AG08396 (cell line): ENCODE measurements around the gene CAMK2D.

ENCODE experiments used
- DNase-seq: peaks from one replicate; pipeline ENCODE4 v3.0.0; 2012; ENCODE audit warnings: low spot score, mixed read lengths

Gene CAMK2D

DNA sequence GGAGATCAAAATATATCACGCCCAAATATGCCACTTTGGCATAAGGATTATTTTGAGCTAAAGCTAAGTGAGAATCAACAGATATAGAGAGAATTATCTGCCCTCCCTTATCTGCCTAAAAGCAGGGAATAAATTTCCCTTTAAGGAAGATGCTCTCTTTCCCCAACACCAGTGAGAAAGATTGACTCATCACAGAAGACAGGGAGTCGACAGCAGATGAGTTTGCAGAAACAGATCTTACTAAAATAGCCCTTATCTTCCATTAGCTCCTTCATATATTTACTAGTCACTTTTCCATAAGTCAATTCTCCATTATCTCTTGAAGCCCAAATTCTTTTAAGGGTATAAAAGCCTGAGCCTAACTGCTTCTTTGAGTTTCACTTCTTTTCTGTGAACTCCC, 156.6 kb downstream of the CAMK2D start:
- DNase-seq: no peak

DNA sequence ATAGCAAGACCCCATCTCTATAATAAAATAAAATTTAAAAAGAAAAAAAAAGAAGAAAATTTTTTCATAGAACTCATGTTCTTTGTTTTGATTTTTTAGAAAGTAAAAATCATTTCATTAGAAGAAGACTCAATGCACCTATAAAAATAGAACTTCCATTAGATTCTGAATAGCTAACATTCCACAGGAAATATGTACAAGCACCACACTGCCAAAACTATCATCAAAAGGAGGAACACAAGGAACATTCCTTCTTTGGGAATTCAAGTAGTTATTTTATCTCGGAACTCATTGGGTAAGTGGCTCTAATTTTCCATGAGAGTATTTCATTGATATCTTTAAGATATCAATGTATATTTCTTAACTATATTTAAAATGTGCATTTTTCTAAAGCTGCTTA, 157.6 kb downstream of the CAMK2D start:
- no peak for DNase-seq

DNA sequence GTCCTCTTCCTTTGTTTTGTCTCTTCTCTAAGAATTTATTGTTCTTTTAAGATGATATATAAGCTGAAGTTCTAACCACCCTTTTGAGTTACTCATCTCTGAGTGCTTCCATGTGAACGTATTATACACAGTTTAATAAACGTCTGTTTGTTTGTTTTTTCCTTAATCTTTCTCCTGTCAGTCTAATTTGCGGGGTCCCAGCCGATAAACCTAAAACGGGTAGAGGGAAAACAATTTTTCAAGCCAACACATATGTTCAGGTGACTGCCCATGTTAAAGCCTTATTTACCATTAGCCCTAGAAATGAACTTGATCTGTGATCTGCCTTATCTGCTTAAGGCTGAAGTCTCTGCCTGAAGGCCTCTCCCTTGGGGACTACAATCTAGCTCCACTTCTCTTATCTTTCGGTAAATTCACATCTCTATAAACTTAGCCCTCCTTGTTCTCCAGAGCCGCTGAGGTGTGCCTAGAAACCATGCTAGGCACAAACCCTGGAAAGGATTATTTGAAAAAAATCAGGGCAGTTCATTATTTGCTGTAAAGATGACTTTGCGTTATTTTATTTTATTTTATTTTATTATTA, 158.8 kb downstream of the CAMK2D start:
- no peak for DNase-seq

DNA sequence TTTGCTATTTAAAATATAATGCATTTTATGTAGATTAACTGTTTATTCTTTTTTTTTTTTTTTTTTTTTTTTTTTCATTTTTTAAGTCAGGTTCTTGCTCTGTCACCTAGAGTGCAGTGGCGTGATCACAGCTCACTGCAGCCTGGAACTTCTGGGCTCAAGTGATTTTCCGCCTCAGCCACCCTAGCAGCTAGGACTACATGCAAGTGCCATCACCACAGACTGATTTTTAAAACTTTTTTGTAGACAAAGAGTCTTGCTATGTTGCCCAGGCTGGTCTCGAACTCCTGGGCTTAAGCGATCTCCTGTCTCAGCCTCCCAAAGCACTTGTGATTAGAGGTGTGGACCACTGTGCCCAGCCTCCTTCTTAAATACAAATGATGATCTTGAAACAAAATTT, 159.9 kb downstream of the CAMK2D start:
- DNase-seq: no peak

DNA sequence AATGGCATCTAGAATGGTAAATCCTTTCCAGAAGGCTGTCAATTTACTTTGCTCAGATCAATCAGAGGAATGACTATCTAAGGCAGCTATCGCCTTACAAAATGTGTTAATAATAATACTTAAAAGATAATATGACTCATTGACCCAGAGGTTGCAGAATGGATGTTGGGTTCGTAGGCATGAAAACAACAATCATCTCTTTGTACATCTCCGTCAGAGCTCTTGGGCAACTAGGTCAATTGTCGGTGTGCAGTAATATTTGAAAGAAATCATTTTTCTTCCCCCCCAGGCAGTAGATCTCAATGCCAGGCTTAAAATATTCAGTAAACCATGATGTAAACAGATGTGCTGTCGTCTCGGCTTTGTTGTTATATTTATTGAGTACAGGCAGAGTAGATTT, 165.1 kb downstream of the CAMK2D start:
- DNase-seq: no peak

DNA sequence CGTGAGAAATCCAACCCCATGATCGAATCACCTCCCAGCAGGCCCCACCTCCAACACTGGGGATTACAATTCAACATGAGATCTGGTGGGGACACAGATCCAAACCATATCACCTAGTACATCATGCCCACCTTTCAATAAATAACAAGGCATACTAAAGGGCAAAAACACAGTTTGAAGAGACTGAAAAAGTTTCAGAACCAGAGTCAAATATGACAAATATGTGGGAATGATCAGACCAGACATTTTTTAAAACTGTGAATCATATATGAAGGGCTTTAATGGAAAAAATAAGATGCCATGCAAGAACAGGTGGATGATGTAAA, 167.3 kb downstream of the CAMK2D start:
- no peak for DNase-seq

DNA sequence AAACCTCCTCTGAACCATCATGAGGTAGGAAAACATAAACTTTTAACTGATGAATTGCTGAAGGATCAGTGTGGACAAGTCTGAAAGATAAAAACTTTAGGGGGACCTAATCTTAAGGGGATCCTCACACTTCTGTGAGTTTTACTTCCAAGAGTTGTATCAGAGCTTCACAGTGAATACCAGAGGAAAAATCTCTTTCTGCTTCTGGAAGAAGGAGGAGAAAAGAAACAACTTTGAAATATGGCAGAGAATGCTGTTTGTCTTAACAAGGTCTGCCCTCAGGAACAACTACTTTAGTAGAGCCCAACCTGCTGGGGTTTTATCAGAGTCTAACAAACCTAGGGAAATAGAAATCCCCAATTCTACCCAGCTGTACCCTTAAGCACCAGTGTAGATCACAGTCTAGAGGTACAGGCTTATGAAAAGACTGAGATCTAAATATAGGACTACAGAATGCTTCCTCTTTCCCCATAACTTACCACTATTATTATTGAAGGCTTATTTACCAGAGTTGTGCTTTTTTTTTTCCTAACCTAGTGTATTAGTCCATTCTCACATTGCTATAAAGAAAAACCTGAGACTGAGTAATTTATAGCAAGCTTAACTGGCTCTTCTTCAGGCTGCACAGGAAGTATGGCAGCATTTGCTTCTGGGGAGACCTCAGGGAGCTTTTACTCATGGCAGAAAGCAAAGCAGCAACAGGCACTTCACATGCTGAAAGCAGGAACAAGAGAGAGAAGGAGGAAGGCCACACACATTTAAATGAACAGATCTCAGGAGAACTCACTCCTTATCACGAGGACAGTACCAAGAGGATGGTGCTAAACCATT, 167.9 kb downstream of the CAMK2D start:
- no peak for DNase-seq

DNA sequence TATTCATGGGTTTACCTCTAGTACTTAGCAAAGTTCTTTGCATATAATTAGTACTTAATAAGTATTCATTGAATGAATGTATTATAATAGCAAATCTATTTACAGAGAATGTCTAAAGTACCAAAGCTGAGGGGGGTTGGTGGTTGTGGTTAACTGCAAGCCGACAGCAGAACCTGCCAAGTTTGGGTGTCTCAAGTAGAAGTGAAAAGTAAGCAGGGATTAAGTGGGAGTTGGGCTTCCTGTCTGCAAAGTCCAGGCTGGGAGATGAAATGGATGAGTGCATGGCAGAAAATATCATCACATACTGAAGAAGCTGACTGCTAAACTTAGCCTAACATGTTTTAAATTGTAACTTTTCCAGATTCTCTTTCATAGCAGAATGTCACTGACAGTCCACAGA, 169.6 kb downstream of the CAMK2D start:
- DNase-seq: no peak

DNA sequence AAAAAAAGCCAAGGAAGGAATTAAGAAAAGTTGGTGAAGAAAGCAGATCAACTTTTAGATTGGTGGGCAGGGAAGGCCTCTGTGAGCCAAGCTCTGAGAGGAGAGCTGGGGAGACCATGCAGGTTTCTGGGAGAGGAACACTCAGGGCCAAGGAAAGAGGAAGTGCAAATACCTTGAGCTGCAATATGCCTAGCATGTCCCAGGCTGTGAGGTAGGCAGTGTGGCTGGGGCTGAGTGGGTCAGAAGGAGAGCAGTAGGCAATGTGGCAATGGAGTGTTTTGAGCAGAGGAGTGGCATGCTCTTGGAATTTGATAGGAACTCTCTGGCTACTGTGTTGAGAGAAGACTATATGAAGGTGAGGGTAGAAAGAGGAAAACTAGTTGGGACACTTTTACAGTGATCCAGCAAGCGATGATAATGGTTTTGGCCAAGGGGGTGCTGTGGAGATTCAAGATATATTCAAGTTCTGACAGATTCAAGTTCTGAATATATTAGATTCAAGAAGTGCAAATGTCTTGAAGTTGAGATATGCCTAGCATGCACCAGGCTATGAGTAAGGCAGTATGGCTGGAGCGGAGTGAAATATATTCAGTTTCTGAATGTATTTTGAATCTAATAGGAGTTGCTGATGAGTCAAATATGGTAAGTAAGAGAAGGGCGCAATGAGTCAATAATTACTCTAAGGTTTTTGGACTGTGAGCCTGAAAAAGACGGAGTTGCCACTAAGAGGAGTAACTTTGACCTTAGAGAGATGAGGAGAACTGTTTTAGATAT, 172.5 kb downstream of the CAMK2D start:
- no peak for DNase-seq

DNA sequence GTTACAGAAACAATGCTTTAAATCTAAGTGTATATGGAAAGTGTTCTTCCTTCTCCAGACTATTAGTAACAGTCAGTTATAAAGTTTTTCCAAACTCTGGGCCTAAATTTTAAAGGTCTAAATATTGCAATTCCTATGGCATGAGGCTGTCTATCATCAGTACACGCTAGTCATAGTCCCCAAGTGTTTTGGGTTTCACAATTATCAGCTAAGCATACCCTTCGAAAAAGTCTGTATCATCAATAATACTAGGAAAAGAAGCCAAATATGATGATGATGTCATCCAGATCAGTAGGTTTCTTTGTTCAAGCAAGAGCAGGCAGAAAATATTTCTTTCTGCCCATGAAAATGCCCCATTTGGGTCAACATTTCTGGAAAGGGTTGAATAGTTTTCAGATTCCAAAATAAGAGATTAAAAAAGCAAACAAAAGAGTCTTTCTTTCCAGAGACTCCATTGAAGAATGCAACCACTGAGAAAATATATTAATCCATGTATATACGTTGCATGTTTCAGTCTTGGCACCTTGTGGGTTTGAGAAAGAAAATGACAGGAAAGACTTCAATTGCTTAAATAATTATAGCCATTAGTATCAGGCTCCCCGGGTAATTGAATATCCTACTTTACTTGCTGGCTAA, 173.8 kb downstream of the CAMK2D start:
- DNase-seq: no peak

DNA sequence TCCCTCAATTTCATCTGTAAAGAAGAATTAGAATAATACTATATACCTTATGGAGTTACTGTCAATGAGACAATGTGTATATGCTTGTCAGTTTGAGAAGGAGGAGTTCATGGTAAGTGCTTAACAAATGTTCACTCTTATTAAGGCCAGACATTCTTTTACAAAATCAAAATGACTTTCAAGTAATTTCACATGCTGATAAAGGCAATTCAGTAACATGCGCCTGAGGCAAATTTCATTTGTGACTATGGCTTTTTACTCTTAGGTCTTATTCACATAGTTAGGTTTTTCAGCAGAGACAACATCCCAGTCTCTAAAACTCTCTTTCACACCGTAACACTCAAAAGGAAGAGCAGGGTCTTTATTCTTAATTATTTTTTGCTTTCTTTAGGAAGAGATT, 174.4 kb downstream of the CAMK2D start:
- DNase-seq: no peak

DNA sequence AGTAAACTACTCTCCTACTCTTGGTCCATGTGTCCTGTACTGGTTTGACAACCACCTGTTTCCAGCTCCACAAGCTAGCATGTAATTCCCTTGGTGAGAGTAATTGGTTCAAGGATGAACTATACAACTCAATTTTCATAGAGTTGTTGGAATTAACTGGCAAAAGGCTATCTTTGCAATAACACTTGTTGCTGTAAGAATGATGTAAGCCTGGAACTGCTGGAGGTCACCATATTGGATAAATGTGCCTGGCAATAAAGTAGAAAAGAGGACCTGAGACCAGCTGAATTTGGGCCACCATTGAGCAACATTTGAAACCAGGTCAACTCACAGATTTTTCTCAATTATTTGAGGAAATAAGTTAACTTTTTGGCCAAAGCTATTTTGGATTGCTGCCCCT, 175.5 kb downstream of the CAMK2D start:
- no peak for DNase-seq

DNA sequence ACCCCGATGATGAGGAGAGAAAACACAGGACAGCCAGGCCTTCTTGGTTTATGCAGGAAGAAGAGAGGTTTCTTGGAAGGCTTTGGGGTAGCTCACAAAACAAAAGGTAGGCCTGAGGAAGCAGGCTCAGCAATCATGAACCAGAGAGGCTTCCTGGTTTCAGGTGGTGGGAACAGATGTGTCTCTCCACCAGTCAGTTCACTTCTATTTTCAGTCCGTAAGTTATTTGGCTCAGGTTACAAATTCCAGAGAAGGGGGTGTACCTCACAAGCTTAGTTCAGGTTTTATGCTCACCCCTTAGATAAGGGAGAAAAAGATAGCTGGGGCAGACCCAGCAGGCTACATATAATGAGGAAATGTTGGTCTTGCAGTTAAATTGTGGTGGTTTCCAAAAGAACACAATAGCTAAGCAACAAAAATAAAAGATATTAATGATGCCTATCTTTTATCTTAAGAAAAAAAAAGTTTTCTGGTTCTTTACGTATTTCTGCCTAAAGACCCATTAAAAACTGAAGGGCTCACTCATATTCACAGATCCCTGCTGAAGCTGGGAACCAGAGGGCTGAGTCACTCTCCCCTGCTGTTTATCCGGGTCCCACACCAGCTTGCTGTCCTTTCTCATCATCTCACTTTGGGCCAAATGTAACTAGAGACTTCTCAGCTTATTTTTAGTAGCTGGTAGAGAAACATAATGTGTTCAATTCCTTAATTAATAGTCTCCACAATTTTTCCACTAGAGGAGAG, 177.0 kb downstream of the CAMK2D start:
- DNase-seq: peak; percentile 32

DNA sequence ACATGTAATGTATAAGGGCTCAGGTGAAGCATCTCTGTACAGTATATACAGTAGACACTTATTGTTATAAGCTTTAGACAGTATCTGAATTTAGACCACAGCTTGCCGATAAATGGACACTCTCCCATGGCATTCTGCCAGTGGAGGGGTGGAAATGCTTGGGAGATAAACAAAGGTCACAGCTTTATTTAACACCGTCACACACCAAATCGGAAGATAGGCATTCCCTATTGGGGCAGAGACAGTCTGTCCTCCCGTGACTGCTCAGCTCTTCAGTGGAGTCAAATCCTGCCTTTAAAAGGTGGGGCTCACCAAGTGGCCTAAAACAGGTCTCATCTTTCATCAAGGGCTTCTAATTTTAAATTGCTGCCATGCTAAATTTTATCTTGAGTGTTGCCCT, 178.8 kb downstream of the CAMK2D start:
- no peak for DNase-seq

DNA sequence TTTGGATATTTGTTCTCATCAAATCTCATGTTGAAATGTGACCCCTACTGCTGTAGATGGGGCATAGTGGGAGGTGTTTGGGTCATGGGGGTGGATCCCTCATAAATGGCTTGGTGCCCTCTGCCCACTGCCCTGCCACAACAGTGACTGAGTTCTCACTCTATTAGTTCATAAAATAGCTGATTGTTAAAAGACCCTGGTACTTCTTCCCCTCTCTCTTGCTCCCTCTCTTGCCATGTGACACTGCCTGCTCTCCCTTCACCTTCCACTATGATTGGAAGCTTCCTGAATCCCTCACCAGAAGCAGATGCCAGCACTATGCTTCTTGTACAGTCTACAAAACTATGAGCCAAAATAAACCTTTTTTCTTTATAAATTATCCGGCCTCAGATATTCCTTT, 182.2 kb downstream of the CAMK2D start:
- DNase-seq: no peak

DNA sequence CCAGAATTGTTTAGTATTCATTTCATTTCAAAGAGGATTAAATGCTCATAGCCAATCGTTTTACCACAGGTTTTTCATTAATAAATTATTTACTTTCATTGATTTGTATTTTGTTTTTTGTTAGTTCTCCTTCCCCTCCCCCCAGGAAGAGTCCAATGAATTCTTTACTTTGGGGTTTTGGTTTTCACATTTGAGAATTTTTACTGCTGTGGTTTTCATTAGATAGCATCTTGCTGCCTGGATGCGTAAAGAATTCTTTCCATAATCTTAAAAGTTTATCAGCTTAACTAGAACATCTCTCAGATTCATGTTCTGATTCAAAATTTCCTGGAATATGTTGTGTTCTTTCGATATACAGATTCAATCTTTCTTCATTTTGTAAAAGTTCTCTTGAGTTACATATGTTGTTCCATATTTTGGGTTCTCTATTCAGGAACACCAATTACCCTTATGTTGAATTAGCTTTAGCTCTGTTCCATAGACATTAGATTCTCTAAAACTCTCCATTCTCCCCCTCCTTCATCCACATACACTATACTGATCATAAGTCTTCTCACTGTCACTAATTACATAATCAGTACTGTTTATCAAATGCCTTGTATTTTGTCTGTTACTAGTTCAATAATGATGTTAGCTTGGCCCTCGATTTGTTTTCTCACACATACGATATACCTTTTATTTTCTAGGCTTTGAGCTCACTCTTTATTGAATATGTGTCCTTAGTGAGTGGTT, 184.4 kb downstream of the CAMK2D start:
- no peak for DNase-seq

DNA sequence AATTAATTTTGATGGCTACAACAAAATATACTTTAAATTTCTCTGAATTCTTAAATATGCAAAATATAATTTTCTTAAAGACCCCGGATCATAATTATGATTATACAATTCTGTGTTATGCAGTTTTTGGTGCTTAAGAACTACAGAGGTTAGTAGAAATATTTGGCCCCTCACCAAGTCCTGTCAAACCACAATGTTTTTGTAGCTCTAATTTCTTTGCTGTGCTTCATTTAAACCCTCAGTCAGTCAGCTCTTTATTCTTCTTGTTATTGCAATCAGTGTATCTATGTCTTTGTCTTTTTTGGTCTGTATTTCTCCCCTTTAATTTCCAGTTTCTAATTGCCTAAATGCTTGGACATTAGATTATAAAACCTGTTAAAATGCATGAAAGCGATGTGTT, 186.1 kb downstream of the CAMK2D start:
- no peak for DNase-seq

DNA sequence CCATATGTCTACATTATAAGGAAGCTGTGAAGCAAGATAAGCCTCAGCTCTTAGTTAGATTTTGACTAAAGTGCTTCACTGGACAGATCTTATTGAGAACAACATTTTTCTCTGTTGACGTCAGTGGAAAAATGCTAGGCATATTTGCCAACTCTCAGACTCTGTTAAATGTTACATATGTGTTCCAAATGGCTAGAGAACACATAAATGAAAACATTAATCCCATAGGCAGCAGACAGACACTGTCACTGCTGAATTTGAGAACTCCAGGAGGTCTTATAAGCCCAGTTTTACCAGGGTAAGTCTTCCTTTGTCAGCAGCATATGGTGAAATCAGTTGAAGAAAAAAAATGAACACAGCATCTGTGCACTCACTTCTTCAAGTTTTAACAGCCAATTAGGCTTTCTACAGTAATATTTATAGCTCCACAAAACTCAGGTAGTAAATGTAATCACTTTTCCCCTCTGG, 186.9 kb downstream of the CAMK2D start:
- no peak for DNase-seq

DNA sequence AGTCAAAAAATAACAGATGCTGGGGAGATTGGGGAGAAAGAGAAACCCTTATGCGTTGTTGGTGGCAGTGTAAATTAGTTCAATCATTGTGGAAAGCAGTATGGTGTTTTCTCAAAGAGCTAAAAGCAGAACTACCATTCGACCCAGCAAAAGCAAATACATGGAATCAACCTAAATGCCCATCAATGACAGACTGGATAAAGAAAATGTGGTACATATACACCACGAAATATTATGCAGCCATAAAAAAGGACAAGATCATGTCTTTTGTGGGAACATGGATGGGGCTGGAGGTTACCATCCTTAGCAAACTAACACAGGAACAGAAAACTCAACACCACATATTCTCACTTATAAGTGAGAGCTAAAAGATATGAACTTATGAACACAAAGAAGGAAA, 188.9 kb downstream of the CAMK2D start:
- no peak for DNase-seq

DNA sequence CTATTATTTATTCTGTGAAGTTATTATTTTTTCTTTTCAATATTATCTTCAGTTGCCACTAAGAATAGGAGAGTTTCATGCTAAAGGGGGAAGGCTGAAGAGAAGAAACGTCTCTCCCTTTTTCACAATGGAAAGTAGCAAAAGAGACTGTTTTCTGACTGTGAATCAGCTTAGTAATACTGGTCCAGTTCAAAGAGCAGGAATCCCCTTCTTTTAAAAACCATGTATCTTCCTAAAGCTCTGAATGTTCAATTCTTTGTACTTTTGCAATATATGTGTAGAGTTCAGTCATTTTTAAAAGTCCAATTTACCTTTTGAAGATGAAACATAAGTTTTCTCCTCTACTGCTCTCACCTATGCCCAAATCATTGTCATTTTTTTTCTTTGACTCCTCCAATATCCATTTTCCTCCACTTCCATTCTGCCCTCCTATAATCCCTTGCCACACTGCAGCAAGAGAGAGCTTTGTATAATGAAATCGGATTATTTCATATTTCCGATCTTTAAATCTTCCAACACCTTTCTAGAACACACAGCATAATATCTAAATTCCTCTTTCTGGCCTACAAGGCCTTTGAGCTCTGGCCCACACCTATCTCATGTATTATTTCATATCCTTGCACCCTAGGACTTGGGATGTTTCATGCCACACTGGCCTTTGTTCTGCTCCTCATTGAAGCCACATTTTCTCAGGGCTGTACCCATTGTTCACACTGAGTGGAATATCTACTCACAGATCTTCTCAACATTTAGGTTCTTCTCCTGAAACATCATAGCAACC, 195.3 kb downstream of the CAMK2D start:
- no peak for DNase-seq

DNA sequence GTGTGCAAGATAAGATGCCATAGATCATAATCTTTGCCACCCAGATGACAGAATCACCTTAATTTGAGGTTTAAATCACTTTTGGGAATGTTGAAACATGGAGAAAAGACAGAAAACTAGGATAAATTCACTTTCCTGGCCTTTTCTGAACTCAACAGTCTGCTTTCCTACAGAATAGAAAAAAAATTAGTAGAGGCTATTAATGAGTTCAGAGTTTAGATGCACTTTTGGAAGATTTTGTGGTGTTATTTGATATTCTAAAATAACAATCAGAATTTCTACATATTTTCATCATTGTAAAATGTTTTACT, 195.9 kb downstream of the CAMK2D start:
- DNase-seq: no peak
